ENCODE measurements around the gene KCNIP4.

- TF ChIP-seq CTCF (optimal IDR thresholded peaks at IDR 0.05 in 1 of 3, IDR thresholded peaks at IDR 0.05 in 1 of 3, conservative IDR thresholded peaks at IDR 0.05 in 1 of 3; ENCODE audit: extremely low read depth in 1 of 3, insufficient read depth in 2 of 3, low read length in 3 of 3) (no peak), EZH2 (IDR thresholded peaks at IDR 0.05; ENCODE audit: low read length) (no peak)
Observed at GRCh38 chr4:21664355-21664754, 284.2 kb downstream of the KCNIP4 start.

All from keratinocyte (primary cell).